Measurements from ENCODE around the gene EIF3B.

GRCh38 chr7:2386964-2387669 lies 32.5 kb downstream of the EIF3B start:
- no peak for TF ChIP-seq CTCF (IDR thresholded peaks at IDR 0.05; ENCODE audit: low read length)
- no peak for TF ChIP-seq EZH2 (IDR thresholded peaks at IDR 0.05; ENCODE audit: borderline replicate concordance, low read length)
